ENCODE results near the gene MBTPS1.

- TF ChIP-seq CTCF (IDR thresholded peaks at IDR 0.05) (no peak), EP300 (IDR thresholded peaks at IDR 0.05) (no peak)
These were observed 23.0 kb upstream of the MBTPS1 start for GRCh38 chr16:84139628-84140258.

All from suprapubic skin (tissue), 3 donors.